Esophagus muscularis mucosa (tissue), 4 donors: Measurements from ENCODE around the gene SAP25.

Experiments used
- EP300 ChIP-seq: sonication (generic); formaldehyde crosslinking; IDR thresholded peaks from one replicate; pipeline ENCODE4 v1.6.1; 2017; ENCODE audit warnings: antibody characterized with exemption
- POLR2A ChIP-seq: fragments of 450-650 bp; IDR thresholded peaks from one replicate; pipeline ENCODE4 v1.6.1; 2017; ENCODE audit warnings: antibody characterized with exemption, moderate library complexity, mild to moderate bottlenecking, low read depth
- TF ChIP-seq, protein P1 (sequence below), 3 experiments: fragments of 200-600 bp in 2 of 3; fragments of 450-650 bp in 1 of 3; sonication (generic) in 2 of 3; IDR thresholded peaks; one replicate each; pipeline ENCODE4 v1.5.1; 2017 to 2019; ENCODE audit warnings: antibody characterized with exemption in 3 of 3, mild to moderate bottlenecking in 2 of 3, moderate library complexity in 1 of 3

GRCh38 chr7:100602889-100603725 lies 29.4 kb upstream of the SAP25 start:
- TF ChIP-seq POLR2A, result no peak
- TF ChIP-seq, protein P1, sequence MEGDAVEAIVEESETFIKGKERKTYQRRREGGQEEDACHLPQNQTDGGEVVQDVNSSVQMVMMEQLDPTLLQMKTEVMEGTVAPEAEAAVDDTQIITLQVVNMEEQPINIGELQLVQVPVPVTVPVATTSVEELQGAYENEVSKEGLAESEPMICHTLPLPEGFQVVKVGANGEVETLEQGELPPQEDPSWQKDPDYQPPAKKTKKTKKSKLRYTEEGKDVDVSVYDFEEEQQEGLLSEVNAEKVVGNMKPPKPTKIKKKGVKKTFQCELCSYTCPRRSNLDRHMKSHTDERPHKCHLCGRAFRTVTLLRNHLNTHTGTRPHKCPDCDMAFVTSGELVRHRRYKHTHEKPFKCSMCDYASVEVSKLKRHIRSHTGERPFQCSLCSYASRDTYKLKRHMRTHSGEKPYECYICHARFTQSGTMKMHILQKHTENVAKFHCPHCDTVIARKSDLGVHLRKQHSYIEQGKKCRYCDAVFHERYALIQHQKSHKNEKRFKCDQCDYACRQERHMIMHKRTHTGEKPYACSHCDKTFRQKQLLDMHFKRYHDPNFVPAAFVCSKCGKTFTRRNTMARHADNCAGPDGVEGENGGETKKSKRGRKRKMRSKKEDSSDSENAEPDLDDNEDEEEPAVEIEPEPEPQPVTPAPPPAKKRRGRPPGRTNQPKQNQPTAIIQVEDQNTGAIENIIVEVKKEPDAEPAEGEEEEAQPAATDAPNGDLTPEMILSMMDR (IDR thresholded peaks at IDR 0.05), result no peak
- TF ChIP-seq EP300, result no peak
